Liver (tissue), 9 donors: ENCODE data around the gene TMPRSS13. TPM values are rescaled to one million over a fixed set of nuclear protein-coding genes. Genes with fewer than 3 reads are reported as not detected.

Experiments
- DNase-seq: peaks from one replicate; pipeline ENCODE4 v3.0.0-alpha.2; 2017; ENCODE audit warnings: low spot score
- H3K27ac ChIP-seq, 2 donors: one replicate each; pipeline ENCODE4 v1.7.0; 2013; ENCODE audit warnings: inconsistent platforms in 2 of 2, low read length in 2 of 2, control low read depth in 1 of 2, low read depth in 1 of 2, mild to moderate bottlenecking in 1 of 2
- H3K27me3 ChIP-seq, 4 donors: one replicate each; pipeline versions ENCODE4 v1.6.1 to v1.7.0; 2013; ENCODE audit warnings: low read length in 3 of 4, inconsistent platforms in 1 of 4, mild to moderate bottlenecking in 1 of 4, moderate library complexity in 1 of 4; ENCODE audit not compliant: control insufficient read depth in 4 of 4, insufficient read depth in 4 of 4
- H3K36me3 ChIP-seq, 4 donors: one replicate each; pipeline versions ENCODE4 v1.6.1 to v1.7.0; 2013; ENCODE audit warnings: low read length in 3 of 4, mild to moderate bottlenecking in 3 of 4, low read depth in 1 of 4, moderate library complexity in 1 of 4; ENCODE audit not compliant: control insufficient read depth in 4 of 4, insufficient read depth in 3 of 4
- H3K4me1 ChIP-seq, 4 donors: one replicate each; pipeline versions ENCODE4 v1.6.1 to v1.7.0; 2013; ENCODE audit warnings: low read length in 3 of 4, mild to moderate bottlenecking in 3 of 4, moderate library complexity in 1 of 4; ENCODE audit not compliant: control insufficient read depth in 4 of 4, insufficient read depth in 4 of 4
- H3K4me3 ChIP-seq, 3 donors: one replicate each; pipeline versions ENCODE4 v1.6.1 to v1.7.0; 2013; ENCODE audit warnings: low read length in 3 of 3, control low read depth in 1 of 3, low read depth in 1 of 3, mild to moderate bottlenecking in 1 of 3
- H3K9ac ChIP-seq, 2 donors: one replicate each; pipeline ENCODE4 v1.7.0; 2013; ENCODE audit warnings: low read length in 2 of 2, mild to moderate bottlenecking in 2 of 2, moderate library complexity in 2 of 2, control low read depth in 1 of 2, low read depth in 1 of 2
- H3K9me3 ChIP-seq, 4 donors: one replicate each; pipeline versions ENCODE4 v1.6.1 to v1.7.0; 2013; ENCODE audit warnings: low read length in 3 of 4; ENCODE audit not compliant: control insufficient read depth in 4 of 4
- ATF3 ChIP-seq: IDR thresholded peaks from 2 replicates; pipeline ENCODE4 v1.6.1; 2016; ENCODE audit warnings: antibody characterized with exemption
- EGR1 ChIP-seq, 2 donors: IDR thresholded peaks; 2 replicates each; pipeline ENCODE4 v1.6.1; 2016 to 2018; ENCODE audit warnings: antibody characterized with exemption in 2 of 2, low read depth in 2 of 2
- FOXA2 ChIP-seq: IDR thresholded peaks from 2 replicates; pipeline ENCODE4 v1.6.1; 2016; ENCODE audit warnings: antibody characterized with exemption
- GABPA ChIP-seq, 2 donors: IDR thresholded peaks in 1 of 2; conservative IDR thresholded peaks in 1 of 2; 2 replicates each; pipeline ENCODE4 v1.6.1; 2016; ENCODE audit warnings: antibody characterized with exemption in 2 of 2, mild to moderate bottlenecking in 1 of 2, moderate library complexity in 1 of 2
- JUND ChIP-seq, 2 donors: IDR thresholded peaks; 2 replicates each; pipeline ENCODE4 v1.6.1; 2016; ENCODE audit warnings: antibody characterized with exemption in 2 of 2
- NR2F2 ChIP-seq: IDR thresholded peaks from 2 replicates; pipeline ENCODE4 v1.6.1; 2016; ENCODE audit warnings: antibody characterized with exemption
- RAD21 ChIP-seq, 2 donors: IDR thresholded peaks; 2 replicates each; pipeline ENCODE4 v1.6.1; 2016; ENCODE audit warnings: antibody characterized with exemption in 2 of 2, mild to moderate bottlenecking in 2 of 2
- REST ChIP-seq: IDR thresholded peaks from 2 replicates; pipeline ENCODE4 v1.6.1; 2016; ENCODE audit warnings: antibody characterized with exemption, mild to moderate bottlenecking
- RXRA ChIP-seq, 2 donors: IDR thresholded peaks; 2 replicates each; pipeline ENCODE4 v1.6.1; 2017 to 2018; ENCODE audit warnings: antibody characterized with exemption in 2 of 2, mild to moderate bottlenecking in 1 of 2
- TAF1 ChIP-seq: conservative IDR thresholded peaks from 2 replicates; pipeline ENCODE4 v1.6.1; 2016; ENCODE audit warnings: antibody characterized with exemption, mild to moderate bottlenecking
- YY1 ChIP-seq: IDR thresholded peaks from 2 replicates; pipeline ENCODE4 v1.6.1; 2016; ENCODE audit warnings: antibody characterized with exemption, mild to moderate bottlenecking
- ZBTB33 ChIP-seq: IDR thresholded peaks from 2 replicates; pipeline ENCODE4 v1.6.1; 2016; ENCODE audit warnings: antibody characterized with exemption
- WGBS: extraction: QIAGEN DNeasy Blood & Tissue Kit; methylation state at CpG from one replicate; pipeline ENCODE4 v1.1.7; 2013; 5-methylcytosine and 5-hydroxymethylcytosine counted together
- polyA plus RNA-seq, 2 donors: library from polyadenylated mRNA; stranded (reverse) in 1 of 2; unstranded in 1 of 2; fragments of 200-250 nt in 1 of 2; fragments of >200 nt in 1 of 2; fragmentation: Nextera tagmentation in 1 of 2; extraction: Ambion mirVana in 1 of 2; gene quantifications; one replicate each; pipeline versions ENCODE4 v1.2.1 to v1.2.3, GENCODE V29; 2013 to 2015
- total RNA-seq, 2 donors: library from RNA; depleted of rRNA; stranded (reverse); fragments of >200 nt; gene quantifications; one replicate each; pipeline ENCODE4 v1.2.3, GENCODE V29; 2014
- TF ChIP-seq, protein P1 (sequence below): fragments of 150-350 bp; IDR thresholded peaks from 2 replicates; pipeline ENCODE4 v1.5.1; 2017; ENCODE audit warnings: improper control_type of control experiment, low read depth, low read length; ENCODE audit not compliant: missing input control
- TF ChIP-seq, protein P2 (sequence below): IDR thresholded peaks from 2 replicates; pipeline ENCODE4 v1.6.1; 2016; ENCODE audit warnings: antibody characterized with exemption
- donor health status: healthy.
- donor health status: healthy.
- donor health status: healthy.
- donor health status: healthy.
- donor health status: healthy.

Gene TMPRSS13
- total and polyA plus RNA-seq, 4 donors = 0.11 to 0.93 (median 0.24) TPM

GRCh38 chr11:117902001-117902845, 27.0 kb downstream of the TMPRSS13 start:
- Histone ChIP-seq H3K9me3 (no peaks in the 10 kb centered on the region), H3K36me3 (no peaks in the 10 kb centered on the region), H3K27me3 (no peaks in the 10 kb centered on the region), H3K4me1 (no peaks in the 10 kb centered on the region), H3K9ac (no peak overlapping the region), H3K27ac (no peak overlapping the region), H3K4me3 (no peak overlapping the region)
- TF ChIP-seq RAD21 (IDR thresholded peaks at IDR 0.05) (no peak), RXRA (IDR thresholded peaks at IDR 0.05) (no peak), JUND (IDR thresholded peaks at IDR 0.05) (no peak), GABPA (IDR thresholded peaks at IDR 0.05 in 1 of 2, conservative IDR thresholded peaks at IDR 0.05 in 1 of 2) (no peak), YY1 (no peak), EGR1 (IDR thresholded peaks at IDR 0.05; ENCODE audit: low read depth in 2 of 2) (no peak), ZBTB33 (no peak), REST (no peak), FOXA2 (no peak), ATF3 (no peak), TAF1 (no peak), NR2F2 (no peak)
- TF ChIP-seq, protein P1, sequence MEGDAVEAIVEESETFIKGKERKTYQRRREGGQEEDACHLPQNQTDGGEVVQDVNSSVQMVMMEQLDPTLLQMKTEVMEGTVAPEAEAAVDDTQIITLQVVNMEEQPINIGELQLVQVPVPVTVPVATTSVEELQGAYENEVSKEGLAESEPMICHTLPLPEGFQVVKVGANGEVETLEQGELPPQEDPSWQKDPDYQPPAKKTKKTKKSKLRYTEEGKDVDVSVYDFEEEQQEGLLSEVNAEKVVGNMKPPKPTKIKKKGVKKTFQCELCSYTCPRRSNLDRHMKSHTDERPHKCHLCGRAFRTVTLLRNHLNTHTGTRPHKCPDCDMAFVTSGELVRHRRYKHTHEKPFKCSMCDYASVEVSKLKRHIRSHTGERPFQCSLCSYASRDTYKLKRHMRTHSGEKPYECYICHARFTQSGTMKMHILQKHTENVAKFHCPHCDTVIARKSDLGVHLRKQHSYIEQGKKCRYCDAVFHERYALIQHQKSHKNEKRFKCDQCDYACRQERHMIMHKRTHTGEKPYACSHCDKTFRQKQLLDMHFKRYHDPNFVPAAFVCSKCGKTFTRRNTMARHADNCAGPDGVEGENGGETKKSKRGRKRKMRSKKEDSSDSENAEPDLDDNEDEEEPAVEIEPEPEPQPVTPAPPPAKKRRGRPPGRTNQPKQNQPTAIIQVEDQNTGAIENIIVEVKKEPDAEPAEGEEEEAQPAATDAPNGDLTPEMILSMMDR = no peak
- TF ChIP-seq, protein P2, sequence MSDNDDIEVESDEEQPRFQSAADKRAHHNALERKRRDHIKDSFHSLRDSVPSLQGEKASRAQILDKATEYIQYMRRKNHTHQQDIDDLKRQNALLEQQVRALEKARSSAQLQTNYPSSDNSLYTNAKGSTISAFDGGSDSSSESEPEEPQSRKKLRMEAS = no peak
- DNase-seq = no peak
- WGBS = 84% methylated on average over 13 of the region's 13 CpGs

DNA sequence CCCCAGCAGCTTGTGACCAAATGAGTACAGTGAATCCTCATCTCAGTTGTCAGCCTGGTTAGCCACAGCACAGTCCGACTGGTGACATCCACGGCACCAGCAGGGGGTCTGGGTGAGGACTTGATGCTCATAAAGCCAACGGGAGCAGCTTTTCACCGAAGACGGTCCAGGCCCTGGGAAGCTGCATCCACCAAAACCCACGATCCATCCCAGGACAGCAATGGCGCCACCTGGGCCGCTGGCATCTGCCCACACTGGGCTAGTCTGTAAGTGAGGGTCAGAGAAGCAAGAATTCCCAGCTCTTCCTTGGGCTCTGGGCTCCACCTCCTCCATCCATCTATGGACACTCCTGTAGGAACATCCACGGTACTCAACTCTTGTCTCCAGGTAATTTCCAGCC, 27.6 kb downstream of the TMPRSS13 start:
- H3K4me3 ChIP-seq = no peak overlapping the region
- WGBS = 95% methylated on average over 9 of the region's 9 CpGs
- H3K36me3 ChIP-seq = no peaks in the 10 kb centered on the region
- H3K9ac ChIP-seq = no peak overlapping the region
- no peak for DNase-seq
- no peaks in the 10 kb centered on the region for H3K4me1 ChIP-seq
- H3K27ac ChIP-seq = no peak overlapping the region
- TF ChIP-seq ZBTB33 = no peak
- no peaks in the 10 kb centered on the region for H3K9me3 ChIP-seq
- peaks cover 0 to 2% (median 0%) of the 10 kb centered on the region in 4 donors for H3K27me3 ChIP-seq
